CD4-positive, alpha-beta memory T cell (primary cell): ENCODE data around the gene MCTP2. TPM values are rescaled to one million over a fixed set of nuclear protein-coding genes. Genes with fewer than 3 reads are reported as not detected.
"Not testable (repeated sequence)": the region's sequence is repeated elsewhere in the genome, so short reads cannot be mapped to it uniquely, and the experiment has no call there.

Source experiments
- CTCF ChIA-PET: fragments of 350-600 bp; sonication (Branson Sonifier 250); formaldehyde crosslinking; loops from one replicate; lab custom pipeline; 2021; ENCODE audit warnings: inconsistent platforms; ENCODE audit not compliant: partially characterized antibody; lab: Charles Lee
- POLR2A ChIA-PET: fragments of 350-600 bp; sonication (Branson Sonifier 250); formaldehyde crosslinking; loops from one replicate; lab custom pipeline; 2021; ENCODE audit not compliant: partially characterized antibody; lab: Charles Lee
- DNase-seq, 5 donors: peaks; one replicate each; pipeline versions ENCODE4 v3.0.0 to v3.0.0-alpha.2; 2020 to 2022; ENCODE audit warnings: mixed read lengths in 1 of 5
- H3K27ac ChIP-seq: one replicate; pipeline ENCODE4 v1.7.0; 2013; ENCODE audit warnings: low read depth, low read length
- H3K27me3 ChIP-seq: 2 replicates; pipeline ENCODE4 v1.7.0; 2013; ENCODE audit warnings: mild to moderate bottlenecking, low read length, moderate library complexity; ENCODE audit not compliant: insufficient read depth
- H3K36me3 ChIP-seq: 2 replicates; pipeline ENCODE4 v1.7.0; 2013; ENCODE audit warnings: mild to moderate bottlenecking, low read length, moderate library complexity; ENCODE audit not compliant: insufficient read depth
- H3K4me1 ChIP-seq: 2 replicates; pipeline ENCODE4 v1.7.0; 2013; ENCODE audit warnings: mild to moderate bottlenecking, low read length, moderate library complexity; ENCODE audit not compliant: insufficient read depth
- H3K4me3 ChIP-seq, 2 donors: one replicate each; pipeline ENCODE4 v1.7.0; 2013; ENCODE audit warnings: low read length in 2 of 2, mild to moderate bottlenecking in 1 of 2
- H3K9me3 ChIP-seq, 2 donors: one replicate each; pipeline ENCODE4 v1.7.0; 2013; ENCODE audit warnings: low read length in 2 of 2, control low read depth in 1 of 2; ENCODE audit not compliant: control insufficient read depth in 1 of 2
- H3K27ac Mint-ChIP-seq, 7 donors: one replicate each; pipeline ENCODE4 v1.8.0; 2020 to 2021; ENCODE audit warnings: mixed read lengths in 7 of 7, mild to moderate bottlenecking in 6 of 7, inconsistent platforms in 3 of 7, moderate library complexity in 3 of 7
- H3K27me3 Mint-ChIP-seq, 2 donors: one replicate each; pipeline ENCODE4 v1.8.0; 2020 to 2021; ENCODE audit warnings: mixed read lengths in 2 of 2
- H3K36me3 Mint-ChIP-seq, 2 donors: one replicate each; pipeline ENCODE4 v1.8.0; 2020 to 2021; ENCODE audit warnings: mixed read lengths in 2 of 2, inconsistent platforms in 1 of 2, mild to moderate bottlenecking in 1 of 2
- H3K4me1 Mint-ChIP-seq, 4 donors: one replicate each; pipeline ENCODE4 v1.8.0; 2020 to 2021; ENCODE audit warnings: mixed read lengths in 4 of 4, mild to moderate bottlenecking in 1 of 4
- H3K4me3 Mint-ChIP-seq, 8 donors: one replicate each; pipeline ENCODE4 v1.8.0; 2020 to 2021; ENCODE audit warnings: mixed read lengths in 8 of 8, mild to moderate bottlenecking in 7 of 8, moderate library complexity in 6 of 8, inconsistent platforms in 3 of 8
- H3K9me3 Mint-ChIP-seq, 8 donors: one replicate each; pipeline ENCODE4 v1.8.0; 2020 to 2021; ENCODE audit warnings: mixed read lengths in 8 of 8, mild to moderate bottlenecking in 5 of 8, inconsistent platforms in 3 of 8, moderate library complexity in 1 of 8
- intact Hi-C: fragments of 100-400 bp; cut with micrococcal nuclease; formaldehyde crosslinking; loops from one replicate; pipeline ENCODE4 v1.15.1; 2023
- polyA plus RNA-seq, 2 donors: library from polyadenylated mRNA; unstranded; fragments of 300-500 nt; fragmentation: Illumina TruSeq; gene quantifications; one replicate each; pipeline ENCODE4 v1.2.3, GENCODE V29; 2021
- total RNA-seq, 2 experiments: library from RNA; stranded (reverse); gene quantifications; one replicate each; pipeline ENCODE4 v1.2.3, GENCODE V29; 2021

The MCTP2 gene
- total and polyA plus RNA-seq, 4 experiments from 2014 or later = 2.0 to 19.6 (median 11.8) TPM

DNA sequence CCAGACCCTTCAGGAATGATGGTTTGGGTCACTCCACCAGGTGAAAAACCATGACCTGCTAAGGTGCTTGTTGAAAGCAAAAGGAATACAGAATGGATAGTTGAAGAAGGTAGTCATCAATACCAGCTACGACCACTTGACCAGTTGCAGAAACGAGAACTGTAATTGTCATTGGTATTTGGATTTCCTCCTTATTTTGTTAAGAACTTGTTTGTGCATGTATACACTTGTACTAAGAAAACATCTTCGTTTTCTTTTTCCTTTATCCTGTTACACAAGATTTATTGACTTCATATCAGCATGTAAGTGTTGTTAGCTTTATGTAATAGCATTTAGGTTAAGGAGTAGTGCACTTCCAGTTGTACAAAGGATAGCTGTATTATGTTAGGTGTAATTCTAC is 261.8 kb downstream of the MCTP2 start:
- Histone ChIP-seq H3K4me3 (no peak overlapping the region), H3K27ac (no peak overlapping the region), H3K27me3 (no peaks in the 10 kb centered on the region), H3K4me1 (no peaks in the 10 kb centered on the region), H3K36me3 (no peaks in the 10 kb centered on the region), H3K9me3 (no peaks in the 10 kb centered on the region)
- ChIA-PET CTCF (no interaction called here), POLR2A (no interaction called here)
- H3K9me3 Mint-ChIP-seq = peaks cover 0 to 8% (median 3%) of the 10 kb centered on the region in 8 donors
- H3K27ac Mint-ChIP-seq = no peak overlapping the region
- H3K36me3 Mint-ChIP-seq = no peaks in the 10 kb centered on the region
- intact Hi-C loops = no loop called here
- no peak for DNase-seq
- H3K4me3 Mint-ChIP-seq = no peak overlapping the region
- peaks cover under 1 to 5% of the 10 kb centered on the region in 2 donors for H3K27me3 Mint-ChIP-seq
- H3K4me1 Mint-ChIP-seq = no peaks in the 10 kb centered on the region

DNA sequence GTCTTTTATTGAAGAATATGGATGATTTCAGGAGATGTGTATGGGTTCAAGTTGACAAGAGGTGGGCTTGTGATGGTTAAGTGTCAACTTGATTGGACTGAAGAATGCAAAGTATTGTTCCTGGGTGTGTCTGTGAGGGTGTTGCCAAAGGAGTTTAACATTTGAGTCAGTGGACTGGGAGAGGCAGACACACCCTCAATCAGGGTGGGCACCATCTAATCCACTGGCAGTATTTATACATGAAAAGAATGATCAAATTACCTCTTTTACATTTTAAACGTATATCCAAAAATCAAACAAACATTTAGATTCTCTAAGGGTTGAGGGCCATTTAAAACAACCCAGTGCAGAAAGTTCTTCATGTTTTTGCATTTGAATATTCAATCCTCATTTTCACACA is 262.2 kb downstream of the MCTP2 start:
- H3K4me1 ChIP-seq, H3K27ac Mint-ChIP-seq, CTCF ChIA-PET, DNase-seq, H3K27me3 Mint-ChIP-seq, H3K27me3 ChIP-seq, H3K36me3 Mint-ChIP-seq, H3K36me3 ChIP-seq, H3K27ac ChIP-seq, POLR2A ChIA-PET, H3K4me3 ChIP-seq, H3K4me1 Mint-ChIP-seq, intact Hi-C loops, H3K4me3 Mint-ChIP-seq, H3K9me3 ChIP-seq: not testable (repeated sequence)
- H3K9me3 Mint-ChIP-seq = peaks cover 0 to 11% (median 3%) of the 10 kb centered on the region in 8 donors

DNA sequence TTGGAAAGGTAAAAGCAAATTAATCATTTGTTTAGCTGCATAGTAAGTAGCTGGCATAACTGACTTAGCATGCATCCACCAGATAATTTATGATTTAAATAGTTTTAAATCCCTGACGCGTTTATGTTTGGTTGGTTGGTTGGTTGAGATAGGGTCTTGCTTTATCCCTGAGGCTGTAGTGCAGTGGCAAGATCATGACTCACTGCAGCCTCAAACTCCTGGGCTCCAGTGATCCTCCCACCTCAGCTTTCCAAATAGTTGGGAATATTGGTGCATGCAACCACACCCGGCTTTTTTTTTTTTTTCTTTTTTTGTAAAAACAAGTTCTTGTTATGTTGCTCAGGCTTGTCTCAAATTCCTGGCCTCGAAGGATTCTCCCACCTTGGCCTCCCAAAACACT is 263.4 kb downstream of the MCTP2 start:
- no peaks in the 10 kb centered on the region for H3K4me1 ChIP-seq

DNA sequence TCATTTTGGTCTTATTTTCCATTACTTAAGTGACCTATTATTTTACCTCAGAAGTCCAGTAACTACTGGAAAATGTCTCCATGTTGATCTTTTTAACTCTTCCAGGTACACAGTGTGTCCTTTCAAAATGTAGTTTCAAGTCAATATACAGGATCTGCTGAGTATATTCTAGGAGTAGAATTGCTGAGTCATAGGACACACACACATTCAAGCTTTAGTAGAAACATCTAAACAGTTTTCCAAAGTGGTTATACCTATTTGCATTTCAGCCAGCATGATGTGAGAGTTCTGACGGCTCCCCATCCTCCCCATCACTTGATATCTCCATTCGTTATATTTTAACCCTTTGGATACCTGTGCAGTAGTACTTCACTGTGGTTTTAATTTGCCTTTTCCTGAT is 271.9 kb downstream of the MCTP2 start:
- Histone ChIP-seq H3K9me3 (no peaks in the 10 kb centered on the region), H3K27ac (no peak overlapping the region), H3K4me3 (no peak overlapping the region), H3K4me1 (no peaks in the 10 kb centered on the region), H3K27me3 (no peaks in the 10 kb centered on the region), H3K36me3 (no peaks in the 10 kb centered on the region)
- H3K36me3 Mint-ChIP-seq = peaks cover 0 to 5% of the 10 kb centered on the region in 2 donors
- peaks cover 2 to 29% (median 17%) of the 10 kb centered on the region in 8 donors for H3K9me3 Mint-ChIP-seq
- H3K4me3 Mint-ChIP-seq = no peak overlapping the region
- no peak overlapping the region for H3K27ac Mint-ChIP-seq
- peaks cover 2 to 3% of the 10 kb centered on the region in 2 donors for H3K27me3 Mint-ChIP-seq
- ChIA-PET POLR2A (no interaction called here), CTCF (no interaction called here)
- no peaks in the 10 kb centered on the region for H3K4me1 Mint-ChIP-seq
- intact Hi-C loops = no loop called here
- no peak for DNase-seq

More for the DNA sequence above, 263.4 kb downstream of the MCTP2 start:
- ChIA-PET CTCF (no interaction called here), POLR2A (no interaction called here)
- no peak for DNase-seq
- Mint-ChIP-seq H3K4me1 (no peaks in the 10 kb centered on the region), H3K4me3 (no peak overlapping the region), H3K27me3 (peaks cover 1 to 5% of the 10 kb centered on the region in 2 donors), H3K9me3 (peaks cover 0 to 11% (median 2%) of the 10 kb centered on the region in 8 donors), H3K27ac (no peak overlapping the region), H3K36me3 (no peaks in the 10 kb centered on the region)
- Histone ChIP-seq H3K27me3 (no peaks in the 10 kb centered on the region), H3K9me3 (no peaks in the 10 kb centered on the region), H3K36me3 (no peaks in the 10 kb centered on the region), H3K27ac (no peak overlapping the region), H3K4me3 (no peak overlapping the region)
- intact Hi-C loops = no loop called here

DNA sequence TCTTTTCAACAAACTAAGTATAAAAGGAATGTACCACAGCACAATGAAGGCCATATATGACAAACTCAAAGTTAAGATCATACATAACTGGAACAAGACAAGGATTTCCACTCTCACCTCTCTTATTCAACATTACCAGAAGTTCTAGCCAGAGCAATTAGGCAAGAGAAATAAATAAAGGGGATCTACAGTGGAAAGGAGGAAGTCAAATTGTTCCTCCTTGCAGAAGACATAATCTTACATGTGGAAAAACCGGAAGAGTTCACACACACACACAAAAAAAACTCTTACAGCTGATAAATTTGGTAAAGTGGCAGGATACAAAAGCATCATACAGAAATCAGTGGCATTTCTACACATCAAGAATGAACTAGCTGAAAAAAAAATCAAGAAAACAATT is 277.9 kb downstream of the MCTP2 start:
- Histone ChIP-seq H3K36me3 (no peaks in the 10 kb centered on the region), H3K27ac (no peak overlapping the region), H3K9me3 (no peaks in the 10 kb centered on the region), H3K4me3 (no peak overlapping the region), H3K4me1 (no peaks in the 10 kb centered on the region), H3K27me3 (no peaks in the 10 kb centered on the region)
- Mint-ChIP-seq H3K9me3 (peaks cover 3 to 36% (median 13%) of the 10 kb centered on the region in 8 donors), H3K4me1 (no peaks in the 10 kb centered on the region), H3K4me3 (no peak overlapping the region), H3K27me3 (peaks cover 2 to 4% of the 10 kb centered on the region in 2 donors), H3K36me3 (peaks cover 0 to 5% of the 10 kb centered on the region in 2 donors), H3K27ac (no peak overlapping the region)
- POLR2A ChIA-PET = no interaction called here
- CTCF ChIA-PET = no interaction called here
- intact Hi-C loops = no loop called here
- no peak for DNase-seq

DNA sequence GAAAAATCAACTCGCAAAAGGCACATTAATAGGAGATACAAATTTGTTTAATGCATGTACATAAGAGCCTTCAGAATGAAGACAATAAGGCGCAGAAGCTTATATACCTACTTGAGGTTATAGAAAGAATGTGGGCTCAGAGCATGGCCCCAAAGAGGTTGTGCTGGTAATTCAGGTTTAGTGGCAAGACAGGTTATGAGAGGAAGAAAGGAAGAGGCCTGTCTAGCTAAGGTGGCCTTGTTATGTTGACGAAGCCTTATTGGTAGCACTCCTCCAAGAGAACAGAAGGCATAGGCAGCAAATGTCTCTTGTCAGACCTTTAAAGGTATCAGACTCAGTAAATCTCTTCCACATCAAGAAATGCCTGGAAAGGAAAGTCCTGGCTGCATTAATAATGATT is 290.8 kb downstream of the MCTP2 start:
- Mint-ChIP-seq H3K4me3 (no peak overlapping the region), H3K9me3 (peaks cover 0 to 2% (median 0%) of the 10 kb centered on the region in 8 donors), H3K4me1 (no peaks in the 10 kb centered on the region), H3K27ac (no peak overlapping the region), H3K36me3 (no peaks in the 10 kb centered on the region), H3K27me3 (peaks cover 2 to 3% of the 10 kb centered on the region in 2 donors)
- no peaks in the 10 kb centered on the region for H3K9me3 ChIP-seq
- intact Hi-C loops = no loop called here
- no peak for DNase-seq
- H3K4me1 ChIP-seq = no peaks in the 10 kb centered on the region
- H3K27ac ChIP-seq = no peak overlapping the region
- no peaks in the 10 kb centered on the region for H3K36me3 ChIP-seq
- H3K4me3 ChIP-seq = no peak overlapping the region
- ChIA-PET CTCF (no interaction called here), POLR2A (no interaction called here)
- no peaks in the 10 kb centered on the region for H3K27me3 ChIP-seq

DNA sequence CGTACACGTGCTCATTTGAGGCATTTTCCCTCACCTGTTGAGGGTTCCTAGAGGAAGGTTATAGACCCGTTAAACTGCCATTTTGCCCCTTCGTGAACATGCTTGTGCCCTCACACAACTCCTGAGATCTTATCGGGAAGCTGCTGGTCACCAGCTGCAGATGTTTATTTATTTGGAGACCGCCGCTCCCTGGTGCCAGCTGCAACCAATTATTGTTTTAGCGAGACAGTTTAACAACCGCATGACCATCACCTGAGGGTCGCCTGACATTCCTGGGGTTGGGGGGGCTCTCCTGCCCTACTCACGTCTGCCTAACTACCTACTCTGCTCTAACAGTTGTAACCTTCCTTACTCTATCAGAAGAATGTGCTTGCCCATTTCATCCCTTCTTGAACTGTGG is 292.5 kb downstream of the MCTP2 start:
- Mint-ChIP-seq H3K4me1 (no peaks in the 10 kb centered on the region), H3K36me3 (no peaks in the 10 kb centered on the region), H3K9me3 (peaks cover 0 to 2% (median 0%) of the 10 kb centered on the region in 8 donors), H3K27ac (no peak overlapping the region), H3K27me3 (peaks cover 0 to 3% of the 10 kb centered on the region in 2 donors), H3K4me3 (no peak overlapping the region)
- Histone ChIP-seq H3K9me3 (no peaks in the 10 kb centered on the region), H3K27ac (no peak overlapping the region), H3K4me3 (no peak overlapping the region), H3K4me1 (no peaks in the 10 kb centered on the region), H3K36me3 (no peaks in the 10 kb centered on the region), H3K27me3 (no peaks in the 10 kb centered on the region)
- intact Hi-C loops = no loop called here
- ChIA-PET CTCF (no interaction called here), POLR2A (no interaction called here)
- DNase-seq = no peak

DNA sequence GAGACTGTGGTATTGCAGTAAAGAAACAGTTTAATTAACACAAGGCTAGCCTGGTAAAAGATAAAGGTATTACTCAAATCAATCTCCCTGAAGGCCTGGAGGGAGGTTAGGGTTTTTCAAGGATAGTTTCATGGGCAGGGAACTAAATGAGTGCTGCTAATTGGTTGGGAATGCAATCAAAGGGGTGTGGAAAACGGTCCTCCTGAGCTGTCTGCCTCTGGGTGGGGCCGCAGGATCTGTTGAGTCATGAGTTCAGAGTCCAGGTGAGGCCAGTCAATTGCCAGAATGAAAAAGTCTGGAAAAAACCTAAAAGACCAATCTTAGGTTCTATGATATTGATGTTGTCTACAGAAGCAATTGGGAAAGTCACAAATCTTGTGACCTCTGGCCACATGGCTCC is 293.2 kb downstream of the MCTP2 start:
- Mint-ChIP-seq H3K4me1 (no peaks in the 10 kb centered on the region), H3K27ac (no peak overlapping the region), H3K27me3 (no peaks in the 10 kb centered on the region), H3K4me3 (no peak overlapping the region), H3K36me3 (no peaks in the 10 kb centered on the region), H3K9me3 (peaks cover 0 to 2% (median 0%) of the 10 kb centered on the region in 8 donors)
- H3K27ac ChIP-seq = no peak overlapping the region
- H3K4me1 ChIP-seq = no peaks in the 10 kb centered on the region
- H3K27me3 ChIP-seq = no peaks in the 10 kb centered on the region
- no peaks in the 10 kb centered on the region for H3K36me3 ChIP-seq
- DNase-seq = no peak
- intact Hi-C loops = no loop called here
- H3K4me3 ChIP-seq = no peak overlapping the region
- CTCF ChIA-PET = no interaction called here
- no peaks in the 10 kb centered on the region for H3K9me3 ChIP-seq
- POLR2A ChIA-PET = no interaction called here
